Hindlimb muscle (tissue), 1 donor: ENCODE measurements around the gene ASIC3. TPM values are rescaled to one million over a fixed set of nuclear protein-coding genes. Genes with fewer than 3 reads are reported as not detected.
"Not testable (repeated sequence)": the region's sequence is repeated elsewhere in the genome, so short reads cannot be mapped to it uniquely, and the experiment has no call there.

Source experiments
- DNase-seq: peaks from one replicate; pipeline ENCODE4 v3.0.0-alpha.2; 2013
- polyA plus RNA-seq: library from polyadenylated mRNA; unstranded; fragments of 120-200 nt; gene quantifications from one replicate; pipeline ENCODE4 v1.2.1, GENCODE V29; 2013; ENCODE audit not compliant: insufficient read length

The ASIC3 gene
- polyA plus RNA-seq: 4.2 TPM

DNA sequence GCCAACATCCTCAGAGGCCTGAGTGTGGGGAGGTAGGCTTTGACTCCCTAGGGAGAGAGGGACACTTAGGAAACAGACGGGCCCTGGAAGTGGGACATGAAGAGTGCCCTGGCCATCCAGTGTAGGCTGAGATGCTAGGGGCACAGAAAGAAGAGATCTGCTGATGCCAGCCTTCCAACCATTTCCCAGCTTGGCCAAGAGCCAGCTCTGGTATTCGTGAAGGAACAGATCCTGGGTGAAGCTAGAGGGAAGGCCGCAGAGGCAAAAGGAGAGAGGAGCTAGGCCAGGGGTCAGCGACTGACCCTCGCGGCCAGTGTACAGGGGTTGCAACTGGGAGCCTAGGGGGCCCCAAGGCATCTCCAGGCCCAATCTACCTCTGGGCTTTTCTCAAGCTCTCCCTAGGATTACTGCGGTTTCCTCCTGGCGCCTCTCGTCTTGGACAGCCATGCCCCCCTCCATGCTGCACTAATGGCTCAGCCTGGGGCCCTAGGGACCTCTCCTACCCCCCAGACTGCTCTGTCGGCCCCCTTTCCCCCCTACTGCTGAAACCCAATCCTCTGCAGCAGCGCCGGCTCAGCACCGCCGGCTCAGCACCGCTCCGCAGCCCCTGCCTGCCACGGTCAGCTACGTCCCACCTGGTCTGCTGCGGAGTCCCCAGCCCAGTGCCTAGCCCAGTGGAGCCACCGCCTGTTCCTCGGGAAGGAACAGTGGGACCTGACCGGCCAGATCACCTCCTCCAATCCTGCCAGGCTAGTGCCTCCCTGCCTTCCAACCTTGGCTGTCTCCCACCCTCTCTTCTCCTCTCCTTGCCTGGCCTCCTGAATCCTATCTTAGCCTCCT lies at the start of gene ASIC3:
TSS of gene ASIC3 (plus strand) at position 556 of the 840 bp plus-strand sequence. CDS start 355 bp downstream, outside the sequence.
- DNase-seq: no peak

DNA sequence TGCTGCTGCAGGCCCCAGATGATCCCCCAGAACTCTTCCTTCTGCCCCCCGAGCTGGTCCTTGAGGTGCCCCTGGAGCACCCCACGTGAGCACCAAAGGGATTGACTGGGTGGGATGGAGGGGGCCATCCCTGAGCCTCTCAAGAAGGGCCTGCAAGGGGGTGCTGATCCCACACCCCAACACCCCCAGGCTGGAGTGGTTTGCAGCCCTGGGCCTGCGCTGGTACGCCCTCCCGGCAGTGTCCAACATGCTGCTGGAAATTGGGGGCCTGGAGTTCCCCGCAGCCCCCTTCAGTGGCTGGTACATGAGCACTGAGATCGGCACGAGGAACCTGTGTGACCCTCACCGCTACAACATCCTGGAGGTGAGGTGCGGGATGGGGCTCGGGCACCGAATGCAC lies 49.3 kb upstream of the ASIC3 start:
- no peak for DNase-seq

DNA sequence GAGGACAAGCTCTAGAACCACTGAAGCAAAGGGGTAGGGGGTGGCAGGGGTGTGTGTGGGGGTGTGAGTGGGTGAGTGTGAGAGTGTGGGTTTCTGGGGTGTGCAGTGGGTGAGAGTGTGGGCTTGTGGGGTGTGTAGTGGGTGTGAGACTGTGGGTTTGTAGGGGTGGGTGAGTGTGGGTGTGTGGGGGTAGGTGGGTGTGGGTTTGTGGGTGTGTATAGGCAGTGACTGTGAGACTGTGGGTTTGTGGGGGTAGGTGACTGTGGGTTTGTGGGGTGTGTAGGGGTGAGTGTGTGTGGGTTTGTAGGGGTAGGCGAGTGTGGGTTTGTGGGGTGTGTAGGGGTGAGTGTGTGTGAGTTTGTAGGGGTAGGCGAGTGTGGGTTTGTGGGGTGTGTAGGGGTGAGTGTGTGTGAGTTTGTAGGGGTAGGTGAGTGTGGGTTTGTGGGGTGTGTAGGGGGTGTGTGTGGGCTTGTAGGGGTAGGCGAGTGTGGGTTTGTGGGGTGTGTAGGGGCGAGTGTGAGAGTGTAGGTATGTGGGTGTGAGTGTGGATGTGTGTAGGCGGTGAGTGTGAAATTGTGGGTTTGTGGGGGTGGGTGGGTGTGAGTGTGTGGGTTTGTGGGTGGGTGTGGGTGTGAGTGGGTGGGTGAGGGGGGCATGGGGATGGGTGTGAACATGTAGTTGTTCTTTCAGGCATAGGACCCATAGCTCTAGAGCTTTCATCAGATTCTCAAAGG lies 48.7 kb upstream of the ASIC3 start:
- DNase-seq: no peak

DNA sequence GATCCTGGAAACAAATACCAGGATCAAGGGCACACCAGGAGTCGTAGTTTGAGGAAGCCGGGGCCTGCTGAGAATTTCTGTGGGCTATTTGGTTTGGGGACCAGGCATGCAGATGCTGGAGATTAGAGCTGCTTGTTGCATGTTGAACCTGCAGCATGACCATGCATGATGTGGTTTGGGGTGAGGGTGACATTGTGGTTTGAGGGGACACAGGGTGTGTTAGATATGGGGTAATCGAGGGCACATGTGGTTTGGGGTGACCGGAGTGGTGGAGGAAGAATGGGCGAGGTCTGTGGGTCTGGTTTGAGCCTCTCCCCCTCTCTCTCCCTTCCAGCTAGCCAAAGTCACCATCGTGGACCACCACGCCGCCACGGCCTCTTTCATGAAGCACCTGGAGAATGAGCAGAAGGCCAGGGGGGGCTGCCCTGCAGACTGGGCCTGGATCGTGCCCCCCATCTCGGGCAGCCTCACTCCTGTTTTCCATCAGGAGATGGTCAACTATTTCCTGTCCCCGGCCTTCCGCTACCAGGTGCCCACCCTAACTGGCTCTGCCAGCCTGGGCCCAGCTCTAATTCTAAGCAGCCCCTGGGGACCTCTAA lies 47.3 kb upstream of the ASIC3 start:
- DNase-seq: no peak

- DNase-seq: no peak
Measured at GRCh38 chr7:151001546-151001945, 46.8 kb upstream of the ASIC3 start.

DNA sequence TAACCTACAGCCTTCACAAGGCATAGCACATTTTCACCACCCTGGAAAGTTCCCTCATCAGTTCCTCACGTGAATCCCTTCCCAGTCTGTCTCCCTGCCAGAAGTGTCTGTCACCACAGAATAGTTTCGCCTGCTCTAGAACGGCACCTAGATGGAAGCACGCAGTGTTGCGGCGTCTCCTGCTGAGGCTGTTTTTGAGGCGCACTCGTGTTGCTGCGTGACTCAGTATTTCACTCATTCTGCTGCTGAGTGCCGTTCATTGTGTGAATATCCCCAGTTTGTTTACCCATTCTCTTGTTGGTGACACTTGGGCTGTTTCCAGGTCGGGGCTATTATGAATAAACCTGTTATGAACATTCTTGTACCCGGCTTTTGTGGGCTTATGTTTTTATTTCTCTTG lies 44.8 kb upstream of the ASIC3 start:
- no peak for DNase-seq

GRCh38 chr7:151005566-151005965 lies 42.8 kb upstream of the ASIC3 start:
- DNase-seq: no peak

- DNase-seq: no peak
Measured at GRCh38 chr7:151006590-151007300, 41.6 kb upstream of the ASIC3 start.

DNA sequence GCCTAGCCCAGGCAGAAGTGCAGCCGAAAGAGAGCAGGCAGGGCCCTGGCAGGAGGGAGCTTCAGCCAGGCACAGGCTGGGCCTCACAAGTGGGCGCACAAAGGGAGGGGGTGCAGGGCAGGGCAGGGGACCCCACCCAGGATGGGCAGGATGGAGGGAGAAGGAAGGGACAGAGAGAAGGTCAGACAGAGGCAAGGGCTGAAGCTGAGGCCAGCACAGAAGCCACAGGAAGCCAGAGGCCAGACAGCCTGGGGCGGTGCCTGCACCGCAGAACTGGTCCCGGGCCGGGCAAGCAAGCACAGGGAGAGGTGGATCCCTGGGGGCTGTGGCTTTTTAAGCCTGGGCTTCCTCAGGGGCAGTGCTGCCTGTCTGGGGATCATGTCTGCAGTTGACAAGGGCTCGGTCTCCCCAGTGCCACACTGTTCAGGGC lies 40.8 kb upstream of the ASIC3 start:
- DNase-seq: no peak

DNA sequence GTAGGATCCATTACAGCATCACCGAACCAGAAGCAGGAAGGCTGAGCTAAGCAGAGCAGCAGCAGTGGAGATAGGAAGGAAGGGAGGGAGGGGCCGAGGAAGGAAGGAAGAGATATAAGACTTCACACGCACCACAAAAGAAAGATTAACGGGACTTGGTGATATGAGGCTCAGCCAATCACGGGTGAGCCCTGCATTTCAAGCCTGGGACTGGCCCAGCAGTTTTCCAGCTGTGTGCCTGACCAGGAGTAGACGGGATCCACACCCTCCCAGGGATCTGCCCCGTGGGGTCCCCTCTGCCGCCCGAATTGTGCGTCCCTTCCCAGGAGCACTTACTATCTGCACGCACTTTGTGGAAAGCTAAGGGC lies 40.2 kb upstream of the ASIC3 start:
- no peak for DNase-seq

DNA sequence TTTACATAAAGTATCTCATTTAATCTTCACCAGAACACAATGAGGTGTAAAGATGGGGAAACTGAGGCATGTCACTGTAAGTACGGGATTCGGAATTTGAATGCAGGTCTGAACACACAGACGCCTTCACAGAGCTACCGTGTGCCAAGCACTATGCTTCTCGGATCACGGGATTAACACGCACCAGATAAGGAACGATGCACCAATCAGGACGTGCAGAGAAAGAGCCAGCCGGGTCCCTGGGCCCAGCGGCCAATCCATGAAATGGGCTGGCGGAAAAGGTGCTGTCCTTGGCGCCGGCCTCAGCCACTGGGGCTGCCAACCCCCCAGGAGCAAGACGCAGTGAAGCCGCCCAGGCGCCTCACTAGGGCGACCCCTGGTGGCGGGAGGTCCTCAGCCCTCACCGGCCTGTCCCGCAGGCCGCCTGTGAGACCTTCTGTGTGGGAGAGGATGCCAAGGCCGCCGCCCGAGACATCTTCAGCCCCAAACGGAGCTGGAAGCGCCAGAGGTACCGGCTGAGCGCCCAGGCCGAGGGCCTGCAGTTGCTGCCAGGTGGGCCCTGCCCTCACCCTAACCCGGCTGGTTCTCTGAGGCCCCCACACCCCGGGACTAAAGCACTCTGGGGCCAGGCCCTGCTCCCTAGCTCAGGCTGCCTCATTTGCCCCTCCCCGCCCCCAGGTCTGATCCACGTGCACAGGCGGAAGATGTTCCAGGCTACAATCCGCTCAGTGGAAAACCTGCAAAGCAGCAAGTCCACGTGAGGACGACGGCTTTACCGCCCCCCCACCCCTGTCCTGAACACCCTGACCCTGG lies 39.6 kb upstream of the ASIC3 start:
- no peak for DNase-seq

- no peak for DNase-seq
Measured at GRCh38 chr7:151009327-151010036, 38.8 kb upstream of the ASIC3 start.

- DNase-seq: no peak
Measured at GRCh38 chr7:151010037-151010306, 38.4 kb upstream of the ASIC3 start.

DNA sequence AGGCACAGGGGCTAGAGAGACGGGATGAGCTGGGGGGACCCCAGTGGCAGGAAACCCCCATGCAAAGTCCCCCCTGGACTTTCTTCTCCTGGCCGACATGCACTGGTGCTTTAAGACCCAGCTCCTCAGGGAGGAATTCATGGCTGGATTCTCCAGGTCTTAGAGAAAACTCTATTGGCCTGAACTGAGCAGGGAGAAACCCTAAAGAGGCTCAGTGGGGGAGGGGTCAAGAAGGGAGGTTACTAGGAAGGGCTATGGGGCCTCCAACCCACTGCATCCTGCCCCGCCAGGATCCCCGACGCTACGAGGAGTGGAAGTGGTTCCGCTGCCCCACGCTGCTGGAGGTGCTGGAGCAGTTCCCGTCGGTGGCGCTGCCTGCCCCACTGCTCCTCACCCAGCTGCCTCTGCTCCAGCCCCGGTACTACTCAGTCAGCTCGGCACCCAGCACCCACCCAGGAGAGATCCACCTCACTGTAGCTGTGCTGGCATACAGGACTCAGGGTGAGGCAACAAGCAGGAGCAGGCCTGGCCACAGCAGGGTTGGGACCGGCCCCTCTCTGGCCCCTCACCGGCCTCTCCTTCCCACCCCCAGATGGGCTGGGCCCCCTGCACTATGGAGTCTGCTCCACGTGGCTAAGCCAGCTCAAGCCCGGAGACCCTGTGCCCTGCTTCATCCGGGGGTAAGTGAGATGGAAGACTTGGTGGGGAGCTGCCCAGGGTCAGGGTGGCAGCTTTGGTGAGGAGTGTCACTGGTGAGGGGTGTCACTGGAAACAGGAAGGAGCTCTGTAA lies 37.8 kb upstream of the ASIC3 start:
- DNase-seq: no peak

GRCh38 chr7:151011097-151011409 lies 37.3 kb upstream of the ASIC3 start:
- no peak for DNase-seq

GRCh38 chr7:151011616-151012015 lies 36.7 kb upstream of the ASIC3 start:
- not testable (repeated sequence) for DNase-seq

DNA sequence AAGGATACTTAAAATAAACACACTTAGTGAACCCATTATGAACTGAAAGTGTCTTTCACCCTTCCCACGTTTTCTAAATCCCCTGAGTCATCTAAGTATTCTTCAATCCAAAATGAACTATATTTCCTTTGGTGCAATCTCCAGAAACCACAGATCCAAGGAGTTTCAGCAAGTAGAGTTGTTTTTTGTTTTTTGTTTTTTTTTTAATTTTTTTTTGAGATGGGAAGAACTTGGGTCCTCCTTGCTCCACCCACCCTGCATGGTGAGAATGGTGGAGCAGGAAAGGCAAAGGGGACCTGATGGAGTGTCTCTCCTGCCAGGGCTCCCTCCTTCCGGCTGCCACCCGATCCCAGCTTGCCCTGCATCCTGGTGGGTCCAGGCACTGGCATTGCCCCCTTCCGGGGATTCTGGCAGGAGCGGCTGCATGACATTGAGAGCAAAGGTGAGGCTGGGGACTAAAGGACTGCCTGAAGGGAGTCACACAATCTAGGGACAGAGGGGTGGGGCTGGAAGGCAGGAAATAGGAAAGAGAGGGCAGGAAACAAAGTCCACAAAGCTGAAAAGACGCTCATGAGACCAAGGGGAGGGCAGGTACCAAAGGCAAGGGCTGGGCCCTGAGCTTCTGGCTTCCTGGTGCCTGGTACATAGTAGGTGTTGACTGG lies 36.2 kb upstream of the ASIC3 start:
- DNase-seq: no peak

DNA sequence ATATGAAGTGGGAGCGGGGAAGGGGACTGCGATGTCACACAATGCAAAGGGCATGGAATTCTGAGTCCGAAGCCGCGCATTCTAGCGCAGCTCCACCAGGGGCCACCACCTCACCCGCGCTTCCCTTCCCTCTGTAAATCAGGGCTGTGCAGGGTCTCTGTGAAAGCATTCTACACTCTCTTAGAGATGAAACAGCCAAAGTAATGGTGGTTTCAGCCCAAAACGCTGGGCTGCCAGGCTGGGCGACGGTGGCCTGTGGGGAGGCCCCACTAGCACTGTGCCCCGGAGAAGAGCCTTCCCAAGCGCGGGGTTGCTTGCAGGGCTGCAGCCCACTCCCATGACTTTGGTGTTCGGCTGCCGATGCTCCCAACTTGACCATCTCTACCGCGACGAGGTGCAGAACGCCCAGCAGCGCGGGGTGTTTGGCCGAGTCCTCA lies 35.4 kb upstream of the ASIC3 start:
- DNase-seq: no peak

DNA sequence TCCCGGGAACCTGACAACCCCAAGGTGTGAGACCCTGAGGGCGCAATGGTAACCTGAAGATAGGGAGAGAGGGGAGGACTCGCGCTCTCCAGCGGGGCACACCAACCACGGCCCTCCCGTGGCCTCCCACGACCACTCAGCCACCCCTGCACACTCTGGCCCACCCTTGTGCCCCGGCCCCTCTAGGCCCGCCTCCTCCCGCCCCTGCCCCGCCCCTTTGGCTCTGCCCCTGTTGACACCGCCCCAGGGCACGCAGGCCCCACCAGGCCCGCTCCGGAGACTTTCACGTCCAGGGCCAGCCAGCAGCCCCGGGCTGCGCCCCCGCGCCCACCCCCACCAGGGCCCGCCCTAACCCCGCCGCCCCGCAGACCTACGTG lies 35.0 kb upstream of the ASIC3 start:
- DNase-seq: no peak
